ENCODE results near the gene OR10R2.

- TF ChIP-seq CTCF (conservative IDR thresholded peaks at IDR 0.05; ENCODE audit: low read length) (no peak), EZH2phosphoT487 (IDR thresholded peaks at IDR 0.05; ENCODE audit: borderline replicate concordance) (no peak)
These were observed at the start of gene OR10R2 for GRCh38 chr1:158471920-158472319.
